Neuron (in vitro differentiated cells): ENCODE results near the gene TNFRSF14.
"Not testable (repeated sequence)": the region's sequence is repeated elsewhere in the genome, so short reads cannot be mapped to it uniquely, and the experiment has no call there.

ENCODE experiments used
- H2AFZ ChIP-seq: one replicate; pipeline ENCODE4 v1.6.1; 2013; ENCODE audit warnings: low read depth, mild to moderate bottlenecking, inconsistent platforms, low read length, moderate library complexity
- H3K27me3 ChIP-seq: one replicate; pipeline ENCODE4 v1.6.1; 2013; ENCODE audit warnings: low read length; ENCODE audit not compliant: insufficient read depth
- H3K36me3 ChIP-seq: one replicate; pipeline ENCODE4 v1.6.1; 2013; ENCODE audit warnings: low read length; ENCODE audit not compliant: insufficient read depth
- H3K4me1 ChIP-seq: one replicate; pipeline ENCODE4 v1.6.1; 2013; ENCODE audit warnings: low read length; ENCODE audit not compliant: insufficient read depth
- H3K4me3 ChIP-seq: 2 replicates; pipeline ENCODE4 v1.5.1; 2013; ENCODE audit warnings: mild to moderate bottlenecking, low read length, moderate library complexity
- H3K9me3 ChIP-seq: one replicate; pipeline ENCODE4 v1.6.1; 2013; ENCODE audit warnings: low read length

TNFRSF14 gene

GRCh38 chr1:2575801-2576663 lies 19.9 kb downstream of the TNFRSF14 start:
- Histone ChIP-seq H3K4me3 (no peak overlapping the region), H3K27me3 (no peaks in the 10 kb centered on the region), H2AFZ (no peak overlapping the region), H3K36me3 (no peaks in the 10 kb centered on the region), H3K4me1 (peaks cover 5% of the 10 kb centered on the region), H3K9me3 (peaks cover 8% of the 10 kb centered on the region)

GRCh38 chr1:2577565-2578075 lies 21.4 kb downstream of the TNFRSF14 start:
- H3K4me1 ChIP-seq, H3K36me3 ChIP-seq, H3K27me3 ChIP-seq, H2AFZ ChIP-seq, H3K4me3 ChIP-seq, H3K9me3 ChIP-seq: not testable (repeated sequence)

- Histone ChIP-seq H3K36me3 (no peaks in the 10 kb centered on the region), H3K27me3 (no peaks in the 10 kb centered on the region), H3K9me3 (peaks cover 4% of the 10 kb centered on the region), H3K4me1 (peaks cover 5% of the 10 kb centered on the region), H2AFZ (no peak overlapping the region), H3K4me3 (no peak overlapping the region)
These were observed 22.6 kb downstream of the TNFRSF14 start for GRCh38 chr1:2578758-2579118.

- no peak overlapping the region for H3K4me3 ChIP-seq
- H2AFZ ChIP-seq, result no peak overlapping the region
- no peaks in the 10 kb centered on the region for H3K36me3 ChIP-seq
- no peaks in the 10 kb centered on the region for H3K9me3 ChIP-seq
- no peaks in the 10 kb centered on the region for H3K27me3 ChIP-seq
- H3K4me1 ChIP-seq, result peaks cover 14% of the 10 kb centered on the region
These were observed 24.5 kb downstream of the TNFRSF14 start for GRCh38 chr1:2580691-2581090.

- Histone ChIP-seq H3K9me3 (no peaks in the 10 kb centered on the region), H3K27me3 (no peaks in the 10 kb centered on the region), H3K4me1 (peaks cover 18% of the 10 kb centered on the region), H2AFZ (no peak overlapping the region), H3K4me3 (no peak overlapping the region), H3K36me3 (no peaks in the 10 kb centered on the region)
These were observed 26.2 kb downstream of the TNFRSF14 start for GRCh38 chr1:2582391-2582790.

GRCh38 chr1:2583331-2583791 lies 27.2 kb downstream of the TNFRSF14 start:
- no peaks in the 10 kb centered on the region for H3K36me3 ChIP-seq

GRCh38 chr1:2583871-2584351 lies 27.7 kb downstream of the TNFRSF14 start:
- H3K4me3 ChIP-seq, result no peak overlapping the region
- no peak overlapping the region for H2AFZ ChIP-seq
- no peaks in the 10 kb centered on the region for H3K9me3 ChIP-seq
- H3K36me3 ChIP-seq, result peaks cover 2% of the 10 kb centered on the region
- no peaks in the 10 kb centered on the region for H3K27me3 ChIP-seq
- H3K4me1 ChIP-seq, result peaks cover 18% of the 10 kb centered on the region

More at GRCh38 chr1:2583331-2583791, 27.2 kb downstream of the TNFRSF14 start:
- no peak overlapping the region for H3K4me3 ChIP-seq
- no peaks in the 10 kb centered on the region for H3K27me3 ChIP-seq
- H3K4me1 ChIP-seq, result peaks cover 19% of the 10 kb centered on the region
- no peaks in the 10 kb centered on the region for H3K9me3 ChIP-seq
- no peak overlapping the region for H2AFZ ChIP-seq

- Histone ChIP-seq H2AFZ (no peak overlapping the region), H3K4me1 (peaks cover 18% of the 10 kb centered on the region), H3K9me3 (no peaks in the 10 kb centered on the region), H3K27me3 (no peaks in the 10 kb centered on the region), H3K4me3 (peak overlapping the region; percentile 4), H3K36me3 (peaks cover 8% of the 10 kb centered on the region)
These were observed 28.6 kb downstream of the TNFRSF14 start for GRCh38 chr1:2584686-2585317.

GRCh38 chr1:2585318-2586092 lies 29.3 kb downstream of the TNFRSF14 start:
- Histone ChIP-seq H3K4me1 (peaks cover 18% of the 10 kb centered on the region), H2AFZ (peak overlapping the region; percentile 63)

GRCh38 chr1:2586154-2587070 lies 30.2 kb downstream of the TNFRSF14 start, which contains the start of gene PRXL2B:
Gene PRXL2B (plus strand): TSS chr1:2586777. CDS start chr1:2586886, 109 bp downstream.
- peaks cover 8% of the 10 kb centered on the region for H3K36me3 ChIP-seq
- peaks cover 5% of the 10 kb centered on the region for H3K9me3 ChIP-seq
- H3K4me1 ChIP-seq, result peaks cover 18% of the 10 kb centered on the region
- H3K4me3 ChIP-seq, result peak within 1 kb of the TSS; percentile 70
- peak within 1 kb of the TSS; percentile 63 for H2AFZ ChIP-seq
- no peaks in the 10 kb centered on the region for H3K27me3 ChIP-seq

More at GRCh38 chr1:2585318-2586092, 29.3 kb downstream of the TNFRSF14 start:
- Histone ChIP-seq H3K4me3 (peak overlapping the region; percentile 70), H3K36me3 (peaks cover 8% of the 10 kb centered on the region), H3K9me3 (peaks cover 1% of the 10 kb centered on the region), H3K27me3 (no peaks in the 10 kb centered on the region)

GRCh38 chr1:2587071-2587859 lies 31.1 kb downstream of the TNFRSF14 start:
- Histone ChIP-seq H3K4me1 (peaks cover 18% of the 10 kb centered on the region), H3K4me3 (peak overlapping the region; percentile 70), H3K9me3 (peaks cover 5% of the 10 kb centered on the region), H3K27me3 (no peaks in the 10 kb centered on the region), H3K36me3 (peaks cover 8% of the 10 kb centered on the region), H2AFZ (peak overlapping the region; percentile 63)
